NK-92 (cell line): Measurements from ENCODE around the gene HK3.

Source experiments
- DNase-seq: peaks from one replicate; lab custom pipeline; 2025; ENCODE audit not compliant: unreplicated experiment; lab: John Stamatoyannopoulos, UW

HK3 gene

DNA sequence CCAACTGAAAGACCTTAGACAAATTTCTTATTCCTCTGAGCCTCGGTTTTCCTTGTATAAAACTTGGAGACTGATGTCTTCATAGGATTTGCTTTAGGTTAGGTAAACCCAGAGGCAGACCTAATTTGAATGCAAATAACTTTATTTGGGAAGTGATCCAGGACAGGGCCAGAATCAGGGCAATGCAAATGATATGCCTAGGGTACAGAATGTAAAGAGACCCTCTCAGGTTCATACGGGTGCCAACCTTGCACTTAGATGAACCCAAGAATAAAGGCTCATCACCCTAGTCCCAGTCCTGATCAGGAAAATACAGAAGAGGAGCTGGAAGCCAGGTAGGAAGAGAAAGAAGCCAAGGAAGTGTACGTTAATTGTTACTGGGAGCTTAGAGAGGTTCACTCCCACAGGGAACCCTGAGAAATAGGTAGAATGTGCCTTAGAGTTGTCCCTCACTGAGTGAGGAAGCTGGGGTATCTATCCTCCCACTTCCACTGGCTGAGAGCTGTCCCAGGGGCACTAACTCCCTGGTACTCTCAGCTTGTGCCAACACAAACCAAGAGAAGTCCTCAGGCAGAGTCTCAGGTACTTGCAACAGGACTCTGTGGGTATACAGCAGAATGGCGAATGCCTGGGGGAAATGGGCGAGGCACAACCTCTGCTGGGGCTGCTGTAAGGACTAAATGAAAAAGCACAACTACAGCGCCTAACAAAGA, 3.1 kb upstream of the HK3 start:
- DNase-seq: no peak

GRCh38 chr5:176901260-176902101, 2.3 kb upstream of the HK3 start:
- DNase-seq: no peak

DNA sequence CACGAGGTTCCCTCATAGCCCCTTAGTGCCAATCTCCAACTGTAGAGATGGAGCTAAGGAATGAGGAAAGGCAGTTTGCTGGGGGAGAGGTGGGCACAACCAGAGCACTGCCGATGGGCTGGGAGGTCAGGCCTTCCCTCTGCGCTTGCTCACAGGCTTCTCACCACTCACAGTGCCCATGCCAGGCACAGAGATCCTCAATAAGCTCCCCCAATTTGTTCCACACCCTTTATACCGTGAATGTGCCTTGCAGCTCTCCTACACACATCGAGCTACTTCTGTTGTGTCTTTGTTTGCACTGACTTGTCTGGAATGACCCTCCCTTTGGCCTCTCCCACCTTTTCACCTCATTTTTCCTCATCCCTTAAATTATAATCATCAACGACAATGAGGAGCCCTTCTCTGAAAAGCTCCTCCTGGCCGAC, 1.6 kb upstream of the HK3 start:
- no peak for DNase-seq

GRCh38 chr5:176899946-176900779, 1.0 kb upstream of the HK3 start:
- DNase-seq: no peak

- DNase-seq: no peak
Observed at GRCh38 chr5:176897263-176897662, 1.9 kb downstream of the HK3 start.

DNA sequence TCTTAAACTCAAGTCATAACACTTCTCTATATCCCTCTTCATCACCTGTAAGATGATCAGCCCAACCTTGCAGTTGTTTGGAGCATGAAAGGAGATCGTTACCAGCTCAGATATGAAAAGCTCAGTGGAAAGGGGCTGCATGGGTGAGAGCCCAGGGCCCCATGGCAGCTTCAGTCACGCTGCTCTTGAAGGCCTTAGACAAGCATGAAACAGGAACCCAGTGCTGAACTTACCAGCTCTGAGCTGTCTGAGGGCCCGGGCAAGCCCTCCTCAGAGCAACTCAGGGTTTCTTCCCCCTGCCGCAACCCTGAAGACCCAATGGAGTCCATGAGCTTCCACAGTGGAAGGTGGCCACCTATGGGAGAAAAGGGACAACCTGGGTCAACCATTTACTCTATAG, 3.3 kb downstream of the HK3 start:
- no peak for DNase-seq

- no peak for DNase-seq
Observed at GRCh38 chr5:176894298-176894697, 4.8 kb downstream of the HK3 start.

- DNase-seq: no peak
Observed at GRCh38 chr5:176892663-176893062, 6.5 kb downstream of the HK3 start.

- no peak for DNase-seq
Observed at GRCh38 chr5:176891331-176891958, 7.7 kb downstream of the HK3 start.

DNA sequence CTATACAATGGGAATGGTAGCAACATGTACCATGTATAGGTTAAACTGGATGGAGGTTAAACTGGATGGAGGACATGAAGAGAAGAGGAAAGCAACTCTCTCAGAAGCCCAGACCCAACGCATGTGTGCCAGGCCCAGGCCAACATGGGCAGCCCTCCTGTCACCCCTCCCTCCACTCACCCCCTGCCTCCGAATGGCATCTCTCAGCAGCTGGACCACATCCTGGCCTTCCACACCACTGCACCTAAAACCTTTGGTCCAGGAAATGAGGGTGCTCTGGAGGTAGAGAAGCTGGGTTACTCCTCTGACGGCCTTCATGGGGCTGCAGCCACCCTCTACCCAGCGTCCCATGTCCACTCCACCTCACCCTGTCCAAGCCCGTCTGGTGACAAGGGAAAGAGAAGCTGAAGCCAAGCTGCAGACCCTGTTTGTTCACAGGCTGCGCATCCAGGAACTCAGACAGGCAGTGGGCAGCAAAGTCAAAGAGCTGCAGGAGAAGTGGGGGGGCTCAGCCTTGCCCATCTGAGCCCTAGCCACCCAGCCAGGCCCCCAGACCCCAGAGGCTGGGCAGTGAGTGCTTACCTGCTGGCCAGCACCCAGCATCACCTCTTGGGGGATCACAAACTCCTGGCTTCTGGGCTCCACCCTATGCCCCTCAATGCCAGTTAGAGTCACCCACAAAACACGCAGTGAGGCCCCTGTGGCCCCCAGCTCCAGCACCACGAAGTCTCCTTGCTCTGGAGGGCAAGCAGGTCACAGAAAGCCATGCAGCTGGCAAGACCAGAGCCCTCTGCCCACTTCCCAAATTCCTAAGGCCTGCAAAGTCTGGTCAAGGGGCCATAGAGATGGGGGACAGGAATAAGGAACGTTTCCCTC, 8.5 kb downstream of the HK3 start:
- no peak for DNase-seq

DNA sequence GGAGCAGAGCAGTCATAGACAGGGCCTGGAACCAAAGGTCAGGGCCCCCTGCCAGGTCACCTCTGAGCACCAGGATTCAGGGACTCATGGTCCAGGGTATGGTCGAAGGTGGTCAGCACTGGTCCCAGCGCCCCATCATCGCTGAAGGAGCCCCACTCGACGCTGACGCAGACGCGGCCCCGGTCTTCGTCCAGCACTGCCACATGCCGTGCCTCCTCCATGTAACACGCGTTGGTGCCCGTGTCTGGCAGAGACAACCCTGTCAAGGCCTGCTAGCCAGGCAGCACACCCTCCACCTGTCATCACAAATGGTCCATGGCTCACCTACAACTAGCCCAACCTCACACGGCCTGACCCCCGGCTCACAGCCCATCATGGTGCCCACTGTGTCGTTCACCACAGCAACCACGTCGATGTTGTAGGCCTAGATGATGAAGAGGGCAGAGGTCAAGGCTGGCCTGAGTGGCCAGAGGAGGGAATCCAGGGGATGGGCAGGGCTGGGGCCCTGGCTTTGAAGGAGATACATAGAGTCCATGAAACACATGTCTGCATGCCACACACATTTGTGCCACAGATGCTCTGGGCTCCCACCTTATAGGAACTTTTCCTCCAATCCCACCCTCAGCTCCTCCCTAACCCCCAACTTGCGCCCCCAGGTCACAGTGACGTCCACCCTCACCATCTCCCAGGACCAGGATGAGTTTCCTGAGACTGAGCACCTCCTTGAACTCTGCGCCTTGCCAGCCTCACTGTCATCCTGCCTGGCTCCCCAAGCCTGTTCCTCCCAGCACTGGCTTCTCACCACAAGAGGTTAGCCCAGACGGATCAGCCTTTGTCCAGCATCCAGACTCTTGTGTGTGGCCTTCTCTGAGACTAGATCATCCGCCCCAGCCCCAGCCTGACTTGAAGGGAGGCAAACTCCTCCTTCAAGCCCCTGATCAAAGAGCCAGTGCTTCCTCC, 9.5 kb downstream of the HK3 start:
- no peak for DNase-seq

GRCh38 chr5:176888865-176889165, 10.3 kb downstream of the HK3 start:
- no peak for DNase-seq

- no peak for DNase-seq
Observed at GRCh38 chr5:176888016-176888864, 10.9 kb downstream of the HK3 start.

DNA sequence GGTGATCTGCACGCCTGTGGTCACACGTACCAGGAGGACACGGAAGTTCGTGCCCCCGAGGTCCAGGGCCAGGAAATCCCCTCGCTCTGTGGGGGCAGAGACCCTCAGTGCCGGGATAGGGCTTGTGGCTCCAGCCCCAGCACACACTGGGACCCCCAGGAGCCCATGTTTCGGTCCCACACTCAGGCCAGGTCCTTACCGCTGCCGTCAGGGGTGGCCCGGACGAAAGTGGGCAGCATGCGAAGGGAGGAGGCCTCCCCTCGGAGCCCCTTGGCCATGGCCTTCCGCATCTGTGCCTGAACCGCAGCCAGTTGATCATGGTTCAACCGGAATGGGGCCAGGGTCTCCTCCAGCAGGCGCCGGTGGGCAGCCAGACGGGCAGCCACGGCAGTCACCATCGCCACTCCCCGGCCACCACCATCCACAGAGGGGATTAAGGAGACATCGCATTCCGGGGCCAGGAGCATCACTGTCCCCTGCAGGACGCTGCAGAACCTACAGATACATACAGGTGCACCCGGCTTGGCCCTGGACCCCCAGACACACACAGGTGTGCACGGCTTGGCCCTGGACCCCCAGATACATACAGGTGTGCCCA, 11.8 kb downstream of the HK3 start:
- DNase-seq: no peak

DNA sequence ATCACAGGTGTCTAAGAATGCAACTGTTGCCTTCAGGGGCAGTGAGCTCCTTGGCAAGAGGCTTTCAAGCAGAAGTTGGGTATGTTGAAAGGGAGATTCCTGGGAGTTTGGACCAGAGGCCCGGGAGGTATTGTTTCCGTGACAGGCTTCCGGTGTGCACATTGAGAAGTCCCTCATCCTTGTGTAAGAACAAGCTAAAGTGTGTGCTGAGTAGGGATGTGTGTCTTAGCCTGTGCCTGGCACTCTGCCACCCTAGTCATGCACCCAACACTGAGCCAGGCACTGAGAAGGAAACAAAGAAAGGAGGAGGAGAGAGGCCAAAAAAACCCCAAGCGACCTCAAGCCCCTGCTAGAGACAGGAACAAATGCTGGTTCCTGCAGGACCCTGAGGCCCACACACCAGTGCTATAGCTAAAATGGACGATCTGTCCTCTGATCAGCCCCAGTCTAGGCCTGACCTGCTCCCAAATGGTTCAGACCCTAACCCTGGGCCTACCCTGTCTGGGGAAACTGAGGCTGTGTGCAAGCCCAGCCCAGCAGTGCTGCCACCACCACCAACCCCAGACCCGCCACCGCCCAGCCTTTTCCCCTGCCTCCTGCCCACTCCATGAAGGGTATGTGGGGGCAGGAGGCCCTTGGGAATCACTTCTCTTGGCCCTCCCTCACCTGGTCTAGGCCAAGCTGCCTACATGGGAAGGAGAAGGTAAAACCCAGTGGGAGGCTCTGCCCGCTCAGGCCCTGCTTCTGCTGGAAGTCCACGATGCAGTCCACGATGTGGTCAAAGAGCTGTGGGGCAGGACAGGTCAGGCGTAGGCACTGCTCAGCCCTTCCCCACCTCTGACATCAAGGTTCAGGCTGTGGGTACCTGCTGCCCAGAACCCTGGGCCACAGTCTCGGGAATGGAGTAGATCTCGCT, 12.6 kb downstream of the HK3 start:
- no peak for DNase-seq

DNA sequence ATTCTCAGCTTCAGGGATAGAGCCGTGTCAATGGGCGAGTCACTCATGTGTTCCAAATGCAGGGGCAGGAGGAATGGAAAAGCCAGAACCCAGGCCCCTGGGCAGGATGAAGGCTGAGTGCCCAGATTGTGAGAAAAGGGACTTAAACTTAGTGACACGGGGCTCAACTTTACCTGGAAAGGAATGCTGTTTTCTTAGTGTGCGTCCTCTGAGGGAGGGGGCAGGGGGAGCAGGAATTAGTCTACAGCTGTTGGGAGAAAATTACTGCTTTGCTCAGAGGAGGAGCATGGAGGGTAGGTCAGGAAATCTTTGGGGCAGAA, 14.6 kb downstream of the HK3 start:
- no peak for DNase-seq
